RWPE2 (cell line): Measurements from ENCODE around the gene TUBB8.

ENCODE experiments used
- ATAC-seq: fragments of 200-7000 bp; cut with Tn5 transposase; 3 replicates; pipeline ENCODE4 v1.9.1; 2021; ENCODE audit warnings: low read depth
- DNase-seq: peaks from one replicate; pipeline ENCODE4 v3.0.0-alpha.2; 2020; ENCODE audit warnings: low spot score
- H3K27ac ChIP-seq: fragments of 450-650 bp; 2 replicates; pipeline ENCODE4 v1.5.1; 2017; ENCODE audit warnings: mild to moderate bottlenecking; ENCODE audit not compliant: poor library complexity, severe bottlenecking
- H3K27me3 ChIP-seq: fragments of 250-450 bp; sonication (Bioruptor Pico); 2 replicates; pipeline ENCODE4 v1.5.1; 2021; ENCODE audit warnings: mild to moderate bottlenecking, moderate library complexity; ENCODE audit not compliant: insufficient read depth, poor library complexity, severe bottlenecking
- H3K36me3 ChIP-seq: fragments of 250-450 bp; sonication (Bioruptor Pico); 2 replicates; pipeline ENCODE4 v1.5.1; 2020; ENCODE audit warnings: low read depth, mild to moderate bottlenecking, moderate library complexity
- H3K4me1 ChIP-seq: fragments of 250-450 bp; sonication (Bioruptor Pico); 2 replicates; pipeline ENCODE4 v1.5.1; 2021; ENCODE audit warnings: mild to moderate bottlenecking, moderate library complexity; ENCODE audit not compliant: insufficient read depth, poor library complexity, severe bottlenecking
- H3K4me3 ChIP-seq: fragments of 250-450 bp; sonication (Bioruptor Pico); 2 replicates; pipeline ENCODE4 v1.5.1; 2021; ENCODE audit warnings: mild to moderate bottlenecking, moderate library complexity; ENCODE audit not compliant: severe bottlenecking
- H3K9me3 ChIP-seq: fragments of 250-450 bp; sonication (Bioruptor Pico); 2 replicates; pipeline ENCODE4 v1.5.1; 2021; ENCODE audit warnings: mild to moderate bottlenecking, moderate library complexity; ENCODE audit not compliant: severe bottlenecking
- TF ChIP-seq, protein P1 (sequence below): fragments of 450-650 bp; IDR thresholded peaks from one replicate; pipeline ENCODE4 v1.5.1; 2017; ENCODE audit warnings: mild to moderate bottlenecking, moderate library complexity; ENCODE audit not compliant: poor library complexity, severe bottlenecking

The TUBB8 gene

DNA sequence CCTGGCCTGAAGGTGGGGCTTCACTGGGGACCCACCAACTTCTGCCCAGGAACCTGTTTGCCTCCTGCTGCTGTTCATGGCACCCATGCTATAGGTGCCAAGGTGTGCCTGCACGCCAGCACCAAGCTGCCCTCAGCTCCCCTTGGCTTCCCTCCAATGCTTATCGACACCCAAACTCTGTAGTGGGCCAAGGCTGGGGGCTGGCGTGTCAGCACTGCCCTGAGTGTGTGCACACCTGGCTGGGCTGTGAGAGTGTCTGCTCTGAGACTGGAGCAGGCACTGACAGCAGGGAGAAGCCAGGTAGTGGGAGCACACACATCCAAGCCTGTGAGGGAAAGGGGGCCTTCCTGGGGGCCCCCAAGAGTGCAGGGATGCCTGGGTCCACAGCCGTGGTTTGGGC, 43.1 kb upstream of the TUBB8 start:
- Histone ChIP-seq H3K36me3 (no peaks in the 10 kb centered on the region), H3K27me3 (no peaks in the 10 kb centered on the region), H3K4me3 (no peak overlapping the region), H3K27ac (no peak overlapping the region), H3K9me3 (peaks cover 4% of the 10 kb centered on the region), H3K4me1 (peaks cover 12% of the 10 kb centered on the region)
- TF ChIP-seq, protein P1, sequence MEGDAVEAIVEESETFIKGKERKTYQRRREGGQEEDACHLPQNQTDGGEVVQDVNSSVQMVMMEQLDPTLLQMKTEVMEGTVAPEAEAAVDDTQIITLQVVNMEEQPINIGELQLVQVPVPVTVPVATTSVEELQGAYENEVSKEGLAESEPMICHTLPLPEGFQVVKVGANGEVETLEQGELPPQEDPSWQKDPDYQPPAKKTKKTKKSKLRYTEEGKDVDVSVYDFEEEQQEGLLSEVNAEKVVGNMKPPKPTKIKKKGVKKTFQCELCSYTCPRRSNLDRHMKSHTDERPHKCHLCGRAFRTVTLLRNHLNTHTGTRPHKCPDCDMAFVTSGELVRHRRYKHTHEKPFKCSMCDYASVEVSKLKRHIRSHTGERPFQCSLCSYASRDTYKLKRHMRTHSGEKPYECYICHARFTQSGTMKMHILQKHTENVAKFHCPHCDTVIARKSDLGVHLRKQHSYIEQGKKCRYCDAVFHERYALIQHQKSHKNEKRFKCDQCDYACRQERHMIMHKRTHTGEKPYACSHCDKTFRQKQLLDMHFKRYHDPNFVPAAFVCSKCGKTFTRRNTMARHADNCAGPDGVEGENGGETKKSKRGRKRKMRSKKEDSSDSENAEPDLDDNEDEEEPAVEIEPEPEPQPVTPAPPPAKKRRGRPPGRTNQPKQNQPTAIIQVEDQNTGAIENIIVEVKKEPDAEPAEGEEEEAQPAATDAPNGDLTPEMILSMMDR = no peak
- no peak for DNase-seq
- no peak for ATAC-seq

GRCh38 chr10:91313-91712, 42.2 kb upstream of the TUBB8 start:
- Histone ChIP-seq H3K27me3 (no peaks in the 10 kb centered on the region), H3K27ac (no peak overlapping the region), H3K36me3 (no peaks in the 10 kb centered on the region), H3K4me1 (peaks cover 12% of the 10 kb centered on the region), H3K4me3 (no peak overlapping the region), H3K9me3 (peaks cover 4% of the 10 kb centered on the region)
- DNase-seq (no peak), ATAC-seq (no peak)
- TF ChIP-seq, protein P1 = no peak

- no peaks in the 10 kb centered on the region for H3K9me3 ChIP-seq
These were observed 41.1 kb upstream of the TUBB8 start for GRCh38 chr10:90161-90560.

GRCh38 chr10:89248-89647, 40.2 kb upstream of the TUBB8 start:
- ATAC-seq (no peak), DNase-seq (no peak)
- TF ChIP-seq, protein P1 = no peak
- H3K4me1 ChIP-seq = peaks cover 12% of the 10 kb centered on the region
- no peak overlapping the region for H3K27ac ChIP-seq
- no peaks in the 10 kb centered on the region for H3K27me3 ChIP-seq
- no peaks in the 10 kb centered on the region for H3K9me3 ChIP-seq
- H3K36me3 ChIP-seq = no peaks in the 10 kb centered on the region
- H3K4me3 ChIP-seq = no peak overlapping the region

More at GRCh38 chr10:90161-90560, 41.1 kb upstream of the TUBB8 start:
- TF ChIP-seq, protein P1 = no peak
- DNase-seq (no peak), ATAC-seq (no peak)
- Histone ChIP-seq H3K27me3 (no peaks in the 10 kb centered on the region), H3K4me1 (peaks cover 12% of the 10 kb centered on the region), H3K36me3 (no peaks in the 10 kb centered on the region), H3K27ac (no peak overlapping the region), H3K4me3 (no peak overlapping the region)

GRCh38 chr10:88253-88652, 39.2 kb upstream of the TUBB8 start:
- H3K27me3 ChIP-seq = no peaks in the 10 kb centered on the region
- no peak overlapping the region for H3K27ac ChIP-seq
- no peak overlapping the region for H3K4me3 ChIP-seq
- no peaks in the 10 kb centered on the region for H3K9me3 ChIP-seq
- H3K4me1 ChIP-seq = peaks cover 10% of the 10 kb centered on the region
- H3K36me3 ChIP-seq = no peaks in the 10 kb centered on the region
- ATAC-seq (no peak), DNase-seq (no peak)
- TF ChIP-seq, protein P1 = no peak
